B cell (primary cell): ENCODE measurements around the gene SLC22A12. TPM values are rescaled to one million over a fixed set of nuclear protein-coding genes. Genes with fewer than 3 reads are reported as not detected.

ENCODE experiments used
- ATAC-seq: fragments of 200-7000 bp; cut with Tn5 transposase; one replicate; pipeline ENCODE4 v1.10.0; 2021; ENCODE audit warnings: low read depth, mild to moderate bottlenecking, moderate number of reproducible peaks, moderate library complexity
- CTCF ChIA-PET: fragments of 350-600 bp; sonication (Branson Sonifier 250); formaldehyde crosslinking; loops from one replicate; lab custom pipeline; 2021; ENCODE audit warnings: antibody characterized with exemption, inconsistent platforms; lab: Charles Lee
- POLR2A ChIA-PET: fragments of 350-600 bp; sonication (Branson Sonifier 250); formaldehyde crosslinking; loops from one replicate; lab custom pipeline; 2021; ENCODE audit warnings: antibody characterized with exemption; lab: Charles Lee
- DNase-seq: peaks from one replicate; pipeline ENCODE4 v3.0.0; 2013
- H2AFZ ChIP-seq: 2 replicates; pipeline ENCODE4 v1.6.1; 2012; ENCODE audit warnings: mild to moderate bottlenecking, low read depth, low read length; ENCODE audit not compliant: insufficient read depth, poor library complexity, severe bottlenecking
- H3K27ac ChIP-seq, 2 donors: 1 replicate in 1 of 2; 2 replicates in 1 of 2; pipeline ENCODE4 v1.5.1; 2012 to 2013; ENCODE audit warnings: low read length in 2 of 2, mild to moderate bottlenecking in 2 of 2, moderate library complexity in 1 of 2
- H3K27me3 ChIP-seq, 4 experiments: fragments of 200-600 bp in 1 of 4; sonication (generic) in 1 of 4; replicated peaks in 1 of 4; 1 replicate in 2 of 4; 2 replicates in 2 of 4; pipeline versions ENCODE4 v1.6.1 to v1.7.0; 2013 to 2016; ENCODE audit warnings: low read length in 3 of 4, mild to moderate bottlenecking in 2 of 4, mixed read lengths in 1 of 4, moderate library complexity in 1 of 4; ENCODE audit not compliant: insufficient read depth in 4 of 4, control insufficient read depth in 3 of 4; ENCODE audit errors: control extremely low read depth in 1 of 4
- H3K36me3 ChIP-seq, 2 experiments: replicated peaks in 1 of 2; 1 replicate in 1 of 2; 2 replicates in 1 of 2; pipeline versions ENCODE4 v1.6.1 to v1.7.1; 2013; ENCODE audit warnings: low read length in 1 of 2; ENCODE audit not compliant: insufficient read depth in 2 of 2, control insufficient read depth in 1 of 2; ENCODE audit errors: control extremely low read depth in 1 of 2, extremely low read depth in 1 of 2
- H3K4me1 ChIP-seq, 2 donors: fragments of 200-600 bp in 1 of 2; sonication (generic) in 1 of 2; 1 replicate in 1 of 2; 2 replicates in 1 of 2; pipeline versions ENCODE4 v1.5.1 to v1.6.1; 2013 to 2017; ENCODE audit warnings: low read length in 2 of 2; ENCODE audit not compliant: control insufficient read depth in 2 of 2, insufficient read depth in 2 of 2
- H3K4me2 ChIP-seq: replicated peaks from 2 replicates; pipeline ENCODE3; 2012; ENCODE audit warnings: mild to moderate bottlenecking, low read depth, low read length; ENCODE audit not compliant: poor library complexity, severe bottlenecking
- H3K4me3 ChIP-seq, 5 experiments: fragments of 200-600 bp in 1 of 5; sonication (generic) in 1 of 5; 1 replicate in 3 of 5; 2 replicates in 2 of 5; pipeline versions ENCODE4 v1.5.1 to v1.7.0; 2011 to 2016; ENCODE audit warnings: low read length in 4 of 5, mild to moderate bottlenecking in 4 of 5, low read depth in 2 of 5, control low read depth in 1 of 5, moderate library complexity in 1 of 5; ENCODE audit not compliant: insufficient read depth in 1 of 5; ENCODE audit errors: control extremely low read depth in 1 of 5, extremely low read depth in 1 of 5
- H3K79me2 ChIP-seq: fragments of 200-600 bp; sonication (generic); one replicate; pipeline ENCODE4 v1.6.0; 2016; ENCODE audit warnings: low read length; ENCODE audit not compliant: control insufficient read depth, insufficient read depth
- H3K9ac ChIP-seq: fragments of 200-600 bp; sonication (generic); 2 replicates; pipeline ENCODE4 v1.6.1; 2017; ENCODE audit warnings: mild to moderate bottlenecking, low read length, moderate library complexity
- H3K9me3 ChIP-seq, 3 donors: one replicate each; pipeline versions ENCODE4 v1.6.1 to v1.7.1; 2013; ENCODE audit warnings: low read length in 2 of 3; ENCODE audit not compliant: control insufficient read depth in 2 of 3, insufficient read depth in 1 of 3; ENCODE audit errors: control extremely low read depth in 1 of 3
- H4K20me1 ChIP-seq: 2 replicates; pipeline ENCODE4 v1.6.0; 2012; ENCODE audit warnings: mild to moderate bottlenecking, low read length; ENCODE audit not compliant: insufficient read depth, control insufficient read depth, poor library complexity, severe bottlenecking
- H3K27ac Mint-ChIP-seq: one replicate; pipeline ENCODE4 v1.8.0; 2021; ENCODE audit warnings: mixed read lengths
- H3K27me3 Mint-ChIP-seq: one replicate; pipeline ENCODE4 v1.8.0; 2021; ENCODE audit warnings: mixed read lengths
- H3K4me1 Mint-ChIP-seq: one replicate; pipeline ENCODE4 v1.8.0; 2021; ENCODE audit warnings: mixed read lengths
- H3K4me3 Mint-ChIP-seq: one replicate; pipeline ENCODE4 v1.8.0; 2021; ENCODE audit warnings: mixed read lengths
- H3K9me3 Mint-ChIP-seq: one replicate; pipeline ENCODE4 v1.8.0; 2022; ENCODE audit warnings: mixed read lengths; ENCODE audit not compliant: insufficient read depth
- CTCF ChIP-seq: fragments of 200-600 bp; IDR thresholded peaks from one replicate; pipeline ENCODE4 v1.8.0; 2022; ENCODE audit warnings: antibody characterized with exemption, mild to moderate bottlenecking
- EZH2 ChIP-seq: IDR thresholded peaks from 2 replicates; pipeline ENCODE4 v1.6.1; 2012; ENCODE audit warnings: borderline replicate concordance, low read depth, mild to moderate bottlenecking, moderate library complexity, low read length; ENCODE audit not compliant: insufficient read depth, poor library complexity, severe bottlenecking
- WGBS: methylation state at CpG from one replicate; pipeline ENCODE4 v1.1.5; 2013; ENCODE audit warnings: missing lambda C conversion rate; ENCODE audit not compliant: insufficient coverage; 5-methylcytosine and 5-hydroxymethylcytosine counted together
- intact Hi-C: fragments of 100-400 bp; cut with micrococcal nuclease; formaldehyde crosslinking; loops from one replicate; pipeline ENCODE4 v1.10.0; 2022
- polyA plus RNA-seq: library from polyadenylated mRNA; depleted of rRNA; stranded (reverse); fragments of >200 nt; gene quantifications from 2 replicates; pipeline ENCODE4 v1.2.3, GENCODE V29; 2012
- total RNA-seq, 2 donors: library from RNA; stranded (reverse); fragments of 120-200 nt in 1 of 2; gene quantifications; 1 replicate in 1 of 2; 2 replicates in 1 of 2; pipeline versions ENCODE4 v1.2.3 to v1.2.4, GENCODE V29; 2013 to 2022

Gene SLC22A12
- total and polyA plus RNA-seq, 2 donors (not counting 1 experiment from before 2014, with no cell fraction given) = not detected

- POLR2A ChIA-PET = no interaction called here
- Histone ChIP-seq H4K20me1 (no peaks in the 10 kb centered on the region), H3K36me3 (no peaks in the 10 kb centered on the region), H2AFZ (no peak overlapping the region), H3K4me1 (peaks cover 2 to 20% of the 10 kb centered on the region in 2 donors), H3K27ac (no peak overlapping the region), H3K9me3 (peaks cover 0 to 4% (median 0%) of the 10 kb centered on the region in 3 donors), H3K27me3 (peaks cover 0 to 27% (median 0%) of the 10 kb centered on the region in 4 experiments), H3K9ac (no peak overlapping the region), H3K79me2 (no peaks in the 10 kb centered on the region), H3K4me3 (no peak overlapping the region), H3K4me2 (no peak overlapping the region)
- no peak overlapping the region for H3K27ac Mint-ChIP-seq
- CTCF ChIA-PET = no interaction called here
- intact Hi-C loops = no loop called here
- ATAC-seq (no peak), DNase-seq (no peak)
- H3K4me1 Mint-ChIP-seq = peaks cover 21% of the 10 kb centered on the region
- peaks cover 16% of the 10 kb centered on the region for H3K27me3 Mint-ChIP-seq
- H3K9me3 Mint-ChIP-seq = no peaks in the 10 kb centered on the region
- 60% methylated on average over 1 of the region's 10 CpGs for WGBS
- TF ChIP-seq CTCF (no peak), EZH2 (no peak)
- no peak overlapping the region for H3K4me3 Mint-ChIP-seq
These were observed 41.6 kb downstream of the SLC22A12 start for GRCh38 chr11:64632654-64633053.

GRCh38 chr11:64633555-64634159 is 42.6 kb downstream of the SLC22A12 start:
- Histone ChIP-seq H3K9ac (no peak overlapping the region), H3K4me3 (no peak overlapping the region), H3K27ac (no peak overlapping the region), H3K9me3 (peaks cover 0 to 4% (median 0%) of the 10 kb centered on the region in 3 donors), H3K4me2 (no peak overlapping the region), H3K36me3 (no peaks in the 10 kb centered on the region), H2AFZ (no peak overlapping the region), H3K4me1 (peaks cover 12 to 30% of the 10 kb centered on the region in 2 donors), H4K20me1 (no peaks in the 10 kb centered on the region), H3K79me2 (no peaks in the 10 kb centered on the region), H3K27me3 (peaks cover 0 to 35% (median 0%) of the 10 kb centered on the region in 4 experiments)
- DNase-seq = no peak
- TF ChIP-seq EZH2 (no peak), CTCF (no peak)
- ATAC-seq = no peak
- ChIA-PET POLR2A (interaction anchor here (0.6 kb wide), 1 partner anchor 249 kb away, joined by 3 read pairs; no protein-coding TSS in a partner anchor), CTCF (no interaction called here)
- no peak overlapping the region for H3K4me3 Mint-ChIP-seq
- peaks cover 25% of the 10 kb centered on the region for H3K4me1 Mint-ChIP-seq
- no peaks in the 10 kb centered on the region for H3K9me3 Mint-ChIP-seq
- intact Hi-C loops = no loop called here
- H3K27ac Mint-ChIP-seq = no peak overlapping the region
- peaks cover 16% of the 10 kb centered on the region for H3K27me3 Mint-ChIP-seq
- WGBS = 80% methylated on average over 5 of the region's 7 CpGs
